GM12878 (cell line): ENCODE results near the gene CMTM4. TPM values are rescaled to one million over a fixed set of nuclear protein-coding genes. Genes with fewer than 3 reads are reported as not detected.

Source experiments
- CREB1 ChIP-seq: IDR thresholded peaks from 2 replicates; pipeline ENCODE4 v1.6.1; 2012; ENCODE audit warnings: low read depth, mild to moderate bottlenecking, inconsistent platforms
- ESRRA ChIP-seq: IDR thresholded peaks from 2 replicates; pipeline ENCODE4 v1.6.1; 2012; ENCODE audit warnings: mild to moderate bottlenecking, low read length, improper control_type of control experiment
- ETV6 ChIP-seq, 2 experiments: fragments of 450-650 bp in 1 of 2; IDR thresholded peaks in 1 of 2; conservative IDR thresholded peaks in 1 of 2; 2 replicates each; pipeline ENCODE4 v1.6.1; 2014; ENCODE audit warnings: antibody characterized with exemption in 1 of 2, borderline replicate concordance in 1 of 2, low read depth in 1 of 2, mild to moderate bottlenecking in 1 of 2, moderate library complexity in 1 of 2
- FOXM1 ChIP-seq: IDR thresholded peaks from 2 replicates; pipeline ENCODE4 v1.6.1; 2012; ENCODE audit warnings: low read depth, mild to moderate bottlenecking, inconsistent platforms, low read length, moderate library complexity
- IRF4 ChIP-seq: IDR thresholded peaks from 2 replicates; pipeline ENCODE4 v1.6.1; 2011; ENCODE audit warnings: low read depth, low read length
- MYB ChIP-seq: fragments of 150-350 bp; IDR thresholded peaks from 2 replicates; pipeline ENCODE4 v1.6.1; 2014; ENCODE audit warnings: mild to moderate bottlenecking, low read depth, low read length, borderline replicate concordance
- MYC ChIP-seq: IDR thresholded peaks from 2 replicates; pipeline ENCODE4 v1.6.1; 2011; ENCODE audit warnings: mild to moderate bottlenecking, low read length, moderate library complexity, inconsistent platforms; ENCODE audit not compliant: insufficient read depth, insufficient replicate concordance, insufficient read length, severe bottlenecking
- NKRF ChIP-seq: fragments of 450-650 bp; conservative IDR thresholded peaks from 2 replicates; pipeline ENCODE4 v1.6.1; 2017; ENCODE audit warnings: mild to moderate bottlenecking, moderate library complexity
- NR2F1 ChIP-seq: fragments of 450-650 bp; conservative IDR thresholded peaks from 2 replicates; pipeline ENCODE4 v1.6.1; 2017; ENCODE audit warnings: mild to moderate bottlenecking
- POLR2AphosphoS5 ChIP-seq: IDR thresholded peaks from 2 replicates; pipeline ENCODE4 v1.6.1; 2011; ENCODE audit warnings: mild to moderate bottlenecking, low read length, inconsistent platforms
- SPI1 ChIP-seq: IDR thresholded peaks from 2 replicates; pipeline ENCODE4 v1.6.1; 2011; ENCODE audit warnings: low read depth, mild to moderate bottlenecking, low read length, moderate library complexity, borderline replicate concordance; ENCODE audit not compliant: insufficient read depth
- SUPT20H ChIP-seq: IDR thresholded peaks from 2 replicates; pipeline ENCODE4 v1.6.1; 2011; ENCODE audit warnings: low read depth, mild to moderate bottlenecking, low read length, moderate library complexity, borderline replicate concordance; ENCODE audit not compliant: control insufficient read depth
- TARDBP ChIP-seq: IDR thresholded peaks from 2 replicates; pipeline ENCODE4 v1.6.1; 2016; ENCODE audit warnings: borderline replicate concordance
- TCF12 ChIP-seq: IDR thresholded peaks from 2 replicates; pipeline ENCODE4 v1.6.1; 2011; ENCODE audit warnings: low read depth, mild to moderate bottlenecking, low read length
- polyA plus RNA-seq, 11 experiments: library from polyadenylated mRNA; depleted of rRNA in 4 of 11; unstranded in 6 of 11; stranded (reverse) in 5 of 11; fragments of >200 nt; fragmentation: Nextera tagmentation in 4 of 11; fragmentation: Illumina TruSeq in 1 of 11; extraction: Ambion mirVana in 4 of 11; extraction: Trizol in 1 of 11; gene quantifications; 1 replicate in 1 of 11; 2 replicates in 10 of 11; pipeline versions ENCODE4 v1.2.1 to v1.2.3, GENCODE V29; 2011 to 2016; ENCODE audit warnings: inconsistent platforms in 2 of 11, missing spikeins in 2 of 11, low read depth in 1 of 11
- total RNA-seq, 4 experiments: library from RNA; depleted of rRNA in 3 of 4; stranded (reverse); fragments of >200 nt in 3 of 4; fragmentation: Illumina TruSeq in 1 of 4; extraction: Trizol in 1 of 4; gene quantifications; 2 replicates each; pipeline versions ENCODE4 v1.2.1 to v1.2.3, GENCODE V29; 2013 to 2021
- TF ChIP-seq, protein P1 (sequence below): fragments of 450-650 bp; IDR thresholded peaks from 2 replicates; pipeline ENCODE4 v1.6.1; 2017; ENCODE audit warnings: mild to moderate bottlenecking
- TF ChIP-seq, protein P2 (sequence below): IDR thresholded peaks from 2 replicates; pipeline ENCODE4 v1.6.1; 2011; ENCODE audit warnings: borderline replicate concordance, low read depth, mild to moderate bottlenecking, moderate library complexity, low read length; ENCODE audit not compliant: insufficient read depth, poor library complexity, severe bottlenecking
- TF ChIP-seq, protein P3 (sequence below): IDR thresholded peaks from 2 replicates; pipeline ENCODE4 v1.6.1; 2012; ENCODE audit warnings: mild to moderate bottlenecking, low read depth, low read length
- TF ChIP-seq, protein P4 (sequence below): IDR thresholded peaks from 2 replicates; pipeline ENCODE4 v1.6.1; 2012; ENCODE audit warnings: low read length, inconsistent platforms

Gene CMTM4
- total and polyA plus RNA-seq, 10 of the 15 experiments (the other 5 are each of a cell fraction or from before 2014, with no cell fraction given): 0.02 to 0.43 (median 0.15) TPM; not detected in 2

GRCh38 chr16:66604376-66605176 is 92.0 kb downstream of the CMTM4 start, which contains the start of gene CMTM3 (continued):
- TF ChIP-seq, protein P1, sequence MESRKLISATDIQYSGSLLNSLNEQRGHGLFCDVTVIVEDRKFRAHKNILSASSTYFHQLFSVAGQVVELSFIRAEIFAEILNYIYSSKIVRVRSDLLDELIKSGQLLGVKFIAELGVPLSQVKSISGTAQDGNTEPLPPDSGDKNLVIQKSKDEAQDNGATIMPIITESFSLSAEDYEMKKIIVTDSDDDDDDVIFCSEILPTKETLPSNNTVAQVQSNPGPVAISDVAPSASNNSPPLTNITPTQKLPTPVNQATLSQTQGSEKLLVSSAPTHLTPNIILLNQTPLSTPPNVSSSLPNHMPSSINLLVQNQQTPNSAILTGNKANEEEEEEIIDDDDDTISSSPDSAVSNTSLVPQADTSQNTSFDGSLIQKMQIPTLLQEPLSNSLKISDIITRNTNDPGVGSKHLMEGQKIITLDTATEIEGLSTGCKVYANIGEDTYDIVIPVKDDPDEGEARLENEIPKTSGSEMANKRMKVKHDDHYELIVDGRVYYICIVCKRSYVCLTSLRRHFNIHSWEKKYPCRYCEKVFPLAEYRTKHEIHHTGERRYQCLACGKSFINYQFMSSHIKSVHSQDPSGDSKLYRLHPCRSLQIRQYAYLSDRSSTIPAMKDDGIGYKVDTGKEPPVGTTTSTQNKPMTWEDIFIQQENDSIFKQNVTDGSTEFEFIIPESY: no peak
- TF ChIP-seq IRF4 (no peak), CREB1 (no peak), SUPT20H (no peak), MYC (no peak), TCF12 (0 out of 2 replicates have a peak, but pooled peaks have one; percentile 22), NKRF (no peak), SPI1 (no peak), POLR2AphosphoS5 (no peak), FOXM1 (no peak), ESRRA (no peak), NR2F1 (peak; percentile 25; the same call in 1 of the 2 replicates), TARDBP (no peak), MYB (no peak), ETV6 (conservative IDR thresholded peaks at IDR 0.05 in 1 of 2, IDR thresholded peaks at IDR 0.05 in 1 of 2; ENCODE audit: borderline replicate concordance in 1 of 2, low read depth in 1 of 2) (no peak)
- TF ChIP-seq, protein P2, sequence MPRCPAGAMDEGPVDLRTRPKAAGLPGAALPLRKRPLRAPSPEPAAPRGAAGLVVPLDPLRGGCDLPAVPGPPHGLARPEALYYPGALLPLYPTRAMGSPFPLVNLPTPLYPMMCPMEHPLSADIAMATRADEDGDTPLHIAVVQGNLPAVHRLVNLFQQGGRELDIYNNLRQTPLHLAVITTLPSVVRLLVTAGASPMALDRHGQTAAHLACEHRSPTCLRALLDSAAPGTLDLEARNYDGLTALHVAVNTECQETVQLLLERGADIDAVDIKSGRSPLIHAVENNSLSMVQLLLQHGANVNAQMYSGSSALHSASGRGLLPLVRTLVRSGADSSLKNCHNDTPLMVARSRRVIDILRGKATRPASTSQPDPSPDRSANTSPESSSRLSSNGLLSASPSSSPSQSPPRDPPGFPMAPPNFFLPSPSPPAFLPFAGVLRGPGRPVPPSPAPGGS: no peak
- TF ChIP-seq, protein P3, sequence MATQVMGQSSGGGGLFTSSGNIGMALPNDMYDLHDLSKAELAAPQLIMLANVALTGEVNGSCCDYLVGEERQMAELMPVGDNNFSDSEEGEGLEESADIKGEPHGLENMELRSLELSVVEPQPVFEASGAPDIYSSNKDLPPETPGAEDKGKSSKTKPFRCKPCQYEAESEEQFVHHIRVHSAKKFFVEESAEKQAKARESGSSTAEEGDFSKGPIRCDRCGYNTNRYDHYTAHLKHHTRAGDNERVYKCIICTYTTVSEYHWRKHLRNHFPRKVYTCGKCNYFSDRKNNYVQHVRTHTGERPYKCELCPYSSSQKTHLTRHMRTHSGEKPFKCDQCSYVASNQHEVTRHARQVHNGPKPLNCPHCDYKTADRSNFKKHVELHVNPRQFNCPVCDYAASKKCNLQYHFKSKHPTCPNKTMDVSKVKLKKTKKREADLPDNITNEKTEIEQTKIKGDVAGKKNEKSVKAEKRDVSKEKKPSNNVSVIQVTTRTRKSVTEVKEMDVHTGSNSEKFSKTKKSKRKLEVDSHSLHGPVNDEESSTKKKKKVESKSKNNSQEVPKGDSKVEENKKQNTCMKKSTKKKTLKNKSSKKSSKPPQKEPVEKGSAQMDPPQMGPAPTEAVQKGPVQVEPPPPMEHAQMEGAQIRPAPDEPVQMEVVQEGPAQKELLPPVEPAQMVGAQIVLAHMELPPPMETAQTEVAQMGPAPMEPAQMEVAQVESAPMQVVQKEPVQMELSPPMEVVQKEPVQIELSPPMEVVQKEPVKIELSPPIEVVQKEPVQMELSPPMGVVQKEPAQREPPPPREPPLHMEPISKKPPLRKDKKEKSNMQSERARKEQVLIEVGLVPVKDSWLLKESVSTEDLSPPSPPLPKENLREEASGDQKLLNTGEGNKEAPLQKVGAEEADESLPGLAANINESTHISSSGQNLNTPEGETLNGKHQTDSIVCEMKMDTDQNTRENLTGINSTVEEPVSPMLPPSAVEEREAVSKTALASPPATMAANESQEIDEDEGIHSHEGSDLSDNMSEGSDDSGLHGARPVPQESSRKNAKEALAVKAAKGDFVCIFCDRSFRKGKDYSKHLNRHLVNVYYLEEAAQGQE: no peak
- TF ChIP-seq, protein P4, sequence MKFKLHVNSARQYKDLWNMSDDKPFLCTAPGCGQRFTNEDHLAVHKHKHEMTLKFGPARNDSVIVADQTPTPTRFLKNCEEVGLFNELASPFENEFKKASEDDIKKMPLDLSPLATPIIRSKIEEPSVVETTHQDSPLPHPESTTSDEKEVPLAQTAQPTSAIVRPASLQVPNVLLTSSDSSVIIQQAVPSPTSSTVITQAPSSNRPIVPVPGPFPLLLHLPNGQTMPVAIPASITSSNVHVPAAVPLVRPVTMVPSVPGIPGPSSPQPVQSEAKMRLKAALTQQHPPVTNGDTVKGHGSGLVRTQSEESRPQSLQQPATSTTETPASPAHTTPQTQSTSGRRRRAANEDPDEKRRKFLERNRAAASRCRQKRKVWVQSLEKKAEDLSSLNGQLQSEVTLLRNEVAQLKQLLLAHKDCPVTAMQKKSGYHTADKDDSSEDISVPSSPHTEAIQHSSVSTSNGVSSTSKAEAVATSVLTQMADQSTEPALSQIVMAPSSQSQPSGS: no peak
